ENCODE data around the gene ZNF784. TPM values are rescaled to one million over a fixed set of nuclear protein-coding genes. Genes with fewer than 3 reads are reported as not detected.

The ZNF784 gene
- total and polyA plus RNA-seq, 9 of the 15 experiments (the other 6 are each of a cell fraction or from before 2014, with no cell fraction given): 0.14 to 6.1 (median 2.1) TPM

GRCh38 chr19:55653651-55654322 is 29.4 kb upstream of the ZNF784 start:
- Histone ChIP-seq H3K27me3 (ENCODE audit: control insufficient read depth in 2 of 2, insufficient read depth in 2 of 2, low read length in 2 of 2) (no peaks in the 10 kb centered on the region), H3K4me3 (peak overlapping the region; percentile 70), H3K4me2 (ENCODE audit: insufficient read depth, low read length) (peak overlapping the region; percentile 99), H3K9ac (ENCODE audit: insufficient read depth in 1 of 2, low read depth in 2 of 2, low read length in 2 of 2) (peak overlapping the region; percentile 99), H3K9me3 (replicated peaks; ENCODE audit: control insufficient read depth, insufficient read depth, low read depth, low read length) (no peaks in the 10 kb centered on the region), H4K20me1 (replicated peaks; ENCODE audit: control insufficient read depth, insufficient read depth, low read length) (peaks cover 29% of the 10 kb centered on the region), H2AFZ (ENCODE audit: low read depth, low read length) (peak overlapping the region; percentile 97), H3K9me1 (ENCODE audit: control insufficient read depth, insufficient read depth, low read length) (peaks cover 5% of the 10 kb centered on the region), H3K27ac (ENCODE audit: extremely low read depth, low read depth, low read length) (peak overlapping the region; percentile 100), H3K36me3 (ENCODE audit: control insufficient read depth, insufficient read depth, low read length) (peaks cover 58% of the 10 kb centered on the region), H3K4me1 (replicated peaks in 1 of 2; ENCODE audit: control insufficient read depth in 2 of 2, insufficient read depth in 2 of 2, low read length in 2 of 2) (peaks cover 26 to 59% of the 10 kb centered on the region in 2 experiments; a peak in 4 of 5 replicates), H3K79me2 (ENCODE audit: control insufficient read depth, insufficient read depth, low read length) (peaks cover 52% of the 10 kb centered on the region)
- ChIA-PET POLR2A (interaction anchor here (0.5 to 1.6 kb wide), 24 partner anchors 8 to 513 kb away, joined by 3 to 11 read pairs (median 3); partner anchors contain the start of genes FIZ1, NAT14, UBE2S and ZNF581), CTCF (ENCODE audit: low intra/inter-chr PET ratio) (interaction anchor here (0.6 to 2.8 kb wide), 8 partner anchors 9 to 475 kb away, joined by 3 to 27 read pairs (median 4); partner anchors contain the start of gene ZNF580)
- intact Hi-C loops (cut with micrococcal nuclease): no loop called here
- TSS peak; percentile 62 for BruUV-seq (replicated peaks)
- WGBS (ENCODE audit: insufficient coverage, low coverage, missing lambda C conversion rate): 0% methylated on average over 44 of the region's 57 CpGs
- ATAC-seq: peak; percentile 61
- in situ Hi-C loops (cut with MboI): no loop called here
- DNase-seq (ENCODE audit: extremely low read depth in 1 of 4, low spot score in 3 of 4): peak; percentile 79 to 98 (median 86)
- no peak for FAIRE-seq
- TF ChIP-seq PHB (CRISPR knock-in tag; IDR thresholded peaks at IDR 0.05): no peak; the same call in 1 of the 2 replicates
- TF ChIP-seq ARNT (IDR thresholded peaks at IDR 0.05): peak; percentile 75 to 85; a peak in 1 of 4 replicates
- peak; percentile 59 to 65 for TF ChIP-seq E2F6 (IDR thresholded peaks at IDR 0.05; ENCODE audit: borderline replicate concordance in 1 of 2, extremely low read depth in 1 of 2, insufficient read depth in 1 of 2, insufficient read length in 1 of 2, low read depth in 1 of 2, low read length in 1 of 2, poor library complexity in 1 of 2, severe bottlenecking in 1 of 2)
- no peak for TF ChIP-seq NCOA2 (IDR thresholded peaks at IDR 0.05; ENCODE audit: partially characterized antibody in 2 of 2)
- TF ChIP-seq ZNF174 (CRISPR knock-in tag; IDR thresholded peaks at IDR 0.05): no peak
- peak; percentile 77; the same call in 1 of the 2 replicates for TF ChIP-seq KLF16 (IDR thresholded peaks at IDR 0.05)
- TF ChIP-seq ZBTB5 (IDR thresholded peaks at IDR 0.05): no peak
- no peak for TF ChIP-seq KDM1A (IDR thresholded peaks at IDR 0.05)
- peak; percentile 47; the same call in 1 of the 2 replicates for TF ChIP-seq CHD2 (IDR thresholded peaks at IDR 0.05; ENCODE audit: low read depth, low read length)
- 0 out of 2 replicates have a peak, but pooled peaks have one; percentile 30 for TF ChIP-seq NCOR1 (IDR thresholded peaks at IDR 0.05)
- TF ChIP-seq USF1 (CRISPR knock-in tag; IDR thresholded peaks at IDR 0.05): no peak
- TF ChIP-seq LEF1 (IDR thresholded peaks at IDR 0.05): no peak
- 0 out of 2 replicates have a peak, but pooled peaks have one; percentile 21 for TF ChIP-seq ZBTB12 (CRISPR knock-in tag; IDR thresholded peaks at IDR 0.05)

All from K562 (cell line).